ENCODE measurements around the gene LRRC8E.
A peak's percentile ranks its signal among the peaks of the same experiment; 100 is the strongest.

LRRC8E gene

DNA sequence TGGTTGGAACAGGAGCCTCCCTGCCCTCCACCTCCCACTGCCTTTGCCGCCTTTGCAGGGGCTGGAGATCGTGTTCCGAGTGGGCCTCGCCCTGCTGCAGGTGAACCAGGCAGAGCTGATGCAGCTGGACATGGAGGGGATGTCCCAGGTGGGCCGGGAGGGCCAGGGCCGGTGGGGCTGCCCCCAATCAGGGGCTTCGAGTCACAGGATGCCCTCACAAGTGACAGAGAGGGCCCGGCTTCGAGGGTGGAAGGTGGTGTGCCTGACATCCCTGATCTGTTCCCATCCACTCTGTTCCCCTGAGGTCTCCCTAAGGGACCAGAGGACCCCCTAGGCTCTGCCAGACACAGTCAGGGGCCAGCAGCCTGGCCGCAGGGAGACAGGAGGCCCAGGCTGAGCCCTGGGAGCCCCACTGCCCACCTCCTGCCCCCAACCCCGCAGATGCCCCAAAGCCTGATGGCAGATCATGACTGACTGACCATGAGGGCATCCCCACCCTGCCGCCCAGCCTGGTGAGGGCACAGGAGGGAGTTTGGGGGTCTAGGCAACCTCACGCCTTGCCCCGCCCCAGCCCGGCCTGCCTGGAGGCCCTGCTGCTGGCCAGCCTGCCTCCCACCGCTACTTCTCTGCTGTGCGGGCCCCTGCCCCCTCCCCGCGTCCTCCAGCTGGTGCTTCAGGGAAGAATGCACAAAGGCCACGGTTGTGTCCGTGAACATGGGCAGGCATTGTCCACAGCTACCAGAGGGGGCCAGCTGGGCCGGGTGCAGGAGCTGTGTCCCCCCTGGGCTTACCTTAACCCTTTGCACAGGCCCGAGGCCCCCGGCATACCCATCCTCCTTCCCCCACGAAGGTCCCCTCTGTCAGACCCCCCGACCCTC lies 36.4 kb upstream of the LRRC8E start:
- Histone ChIP-seq H4K20me1 (peaks cover 0 to 54% (median 5%) of the 10 kb centered on the region in 11 experiments; a peak in 8 of 22 replicates), H3K4me1 (peaks cover 0 to 28% (median 15%) of the 10 kb centered on the region in 10 experiments; a peak in 14 of 20 replicates), H3K36me3 (no peaks in the 10 kb centered on the region; a peak in 1 of 22 replicates), H3K4me2 (no peak overlapping the region), H3K4me3 (no peak overlapping the region), H3K9me3 (replicated peaks in 1 of 11) (no peaks in the 10 kb centered on the region), H3K27me3 (no peaks in the 10 kb centered on the region; a peak in 1 of 22 replicates), H3K9ac (no peak overlapping the region), H3K27ac (no peak overlapping the region)
- TF ChIP-seq Cebpa-rat (IDR thresholded peaks at IDR 0.05): no peak

DNA sequence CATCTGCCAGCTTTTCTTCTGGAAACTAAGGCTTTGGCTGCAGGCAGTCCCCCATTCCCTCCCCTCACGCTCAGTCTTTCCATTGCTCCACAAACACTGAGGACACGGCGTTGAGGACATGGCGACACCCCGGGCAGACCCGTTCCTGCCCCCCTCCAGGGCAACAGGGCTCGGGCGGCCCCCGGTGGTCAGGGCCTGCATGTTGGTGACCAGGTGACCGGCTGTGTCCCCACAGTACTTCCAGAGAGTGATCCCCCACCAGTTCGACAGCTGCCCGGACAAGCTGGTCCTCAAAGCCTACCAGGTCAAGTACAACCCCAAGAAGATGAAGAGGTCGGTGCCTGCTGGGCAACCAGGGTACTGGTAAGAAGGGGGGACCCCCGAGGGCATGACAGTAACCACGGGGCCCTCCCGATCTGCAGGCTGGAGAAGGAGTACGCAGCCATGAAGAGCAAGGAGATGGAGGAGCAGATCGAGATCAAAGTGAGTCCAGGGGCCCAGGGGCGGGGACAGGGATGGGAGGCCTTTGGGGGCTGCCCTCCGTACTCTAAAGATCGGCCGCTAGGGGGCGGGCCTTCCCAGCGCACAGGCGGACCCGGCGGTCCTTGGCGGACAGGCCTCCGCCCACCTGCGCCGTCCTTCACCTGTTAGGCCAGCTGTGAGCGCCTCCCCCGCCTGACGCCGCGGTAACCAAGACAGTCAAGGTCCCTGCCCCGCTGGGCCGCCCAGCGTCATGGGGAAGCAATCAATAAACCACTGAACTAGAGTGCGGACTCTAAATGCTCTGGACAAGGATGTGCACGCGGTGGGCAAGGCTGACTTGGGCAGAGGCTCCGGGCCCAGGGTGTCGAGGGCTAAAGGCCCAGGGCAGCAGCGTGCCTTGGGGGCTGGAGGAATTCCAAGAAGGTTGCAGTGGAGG lies 35.2 kb upstream of the LRRC8E start:
- H3K9me3 ChIP-seq (replicated peaks in 1 of 11): no peaks in the 10 kb centered on the region
- H4K20me1 ChIP-seq: peaks cover 0 to 56% (median 6%) of the 10 kb centered on the region in 11 experiments; a peak in 9 of 22 replicates
- no peak overlapping the region for H3K4me3 ChIP-seq
- peaks cover 4 to 36% (median 22%) of the 10 kb centered on the region in 10 experiments; a peak in 19 of 20 replicates for H3K4me1 ChIP-seq
- H3K9ac ChIP-seq: no peak overlapping the region
- peak overlapping the region in 7 of 11 experiments; percentile 6 to 54 (median 31); a peak in 7 of 22 replicates for H3K4me2 ChIP-seq
- TF ChIP-seq Cebpa-rat (IDR thresholded peaks at IDR 0.05): no peak
- H3K36me3 ChIP-seq: no peaks in the 10 kb centered on the region; a peak in 1 of 22 replicates
- peaks cover 0 to 10% (median 8%) of the 10 kb centered on the region in 11 experiments; a peak in 12 of 22 replicates for H3K27me3 ChIP-seq
- H3K27ac ChIP-seq: no peak overlapping the region

- Histone ChIP-seq H3K4me3 (no peak overlapping the region), H3K27me3 (peaks cover 0 to 16% (median 8%) of the 10 kb centered on the region in 11 experiments; a peak in 12 of 22 replicates), H3K9ac (no peak overlapping the region), H3K9me3 (replicated peaks in 1 of 11) (no peaks in the 10 kb centered on the region), H3K36me3 (no peaks in the 10 kb centered on the region; a peak in 1 of 22 replicates), H3K4me1 (peaks cover 10 to 38% (median 28%) of the 10 kb centered on the region in 10 experiments; a peak in 19 of 20 replicates), H4K20me1 (peaks cover 0 to 60% (median 6%) of the 10 kb centered on the region in 11 experiments; a peak in 9 of 22 replicates), H3K27ac (no peak overlapping the region), H3K4me2 (peak overlapping the region in 4 of 11 experiments; percentile 6 to 48 (median 26); a peak in 3 of 22 replicates)
- no peak for TF ChIP-seq Cebpa-rat (IDR thresholded peaks at IDR 0.05)
These were observed 34.6 kb upstream of the LRRC8E start for GRCh38 chr19:7853770-7854128.

GRCh38 chr19:7855426-7856108 lies 32.7 kb upstream of the LRRC8E start:
- no peak for TF ChIP-seq Cebpa-rat (IDR thresholded peaks at IDR 0.05)
- no peak overlapping the region for H3K9ac ChIP-seq
- H3K36me3 ChIP-seq: no peaks in the 10 kb centered on the region
- no peaks in the 10 kb centered on the region for H3K9me3 ChIP-seq (replicated peaks in 1 of 11)
- H3K27ac ChIP-seq: no peak overlapping the region
- no peak overlapping the region for H3K4me3 ChIP-seq
- H3K4me2 ChIP-seq: no peak overlapping the region
- peaks cover 0 to 19% (median 9%) of the 10 kb centered on the region in 11 experiments; a peak in 12 of 22 replicates for H3K27me3 ChIP-seq
- peaks cover 0 to 63% (median 5%) of the 10 kb centered on the region in 11 experiments; a peak in 9 of 22 replicates for H4K20me1 ChIP-seq
- H3K4me1 ChIP-seq: peaks cover 10 to 36% (median 25%) of the 10 kb centered on the region in 10 experiments; a peak in 19 of 20 replicates

- Histone ChIP-seq H3K4me2 (no peak overlapping the region; a peak in 1 of 22 replicates), H3K4me3 (no peak overlapping the region), H3K9me3 (replicated peaks in 1 of 11) (no peaks in the 10 kb centered on the region), H3K9ac (no peak overlapping the region), H3K27ac (no peak overlapping the region), H3K36me3 (no peaks in the 10 kb centered on the region), H4K20me1 (peaks cover 0 to 63% (median 7%) of the 10 kb centered on the region in 11 experiments; a peak in 9 of 22 replicates), H3K27me3 (peaks cover 3 to 24% (median 13%) of the 10 kb centered on the region in 11 experiments; a peak in 20 of 22 replicates), H3K4me1 (peaks cover 10 to 37% (median 28%) of the 10 kb centered on the region in 10 experiments; a peak in 19 of 20 replicates)
- no peak for TF ChIP-seq Cebpa-rat (IDR thresholded peaks at IDR 0.05)
These were observed 32.2 kb upstream of the LRRC8E start for GRCh38 chr19:7856109-7856591.

- TF ChIP-seq Cebpa-rat (IDR thresholded peaks at IDR 0.05): no peak
- Histone ChIP-seq H3K4me1 (peaks cover 19 to 45% (median 36%) of the 10 kb centered on the region in 10 experiments), H4K20me1 (peaks cover 0 to 64% (median 14%) of the 10 kb centered on the region in 11 experiments; a peak in 14 of 22 replicates), H3K27ac (no peak overlapping the region), H3K9ac (no peak overlapping the region), H3K4me2 (peak overlapping the region in 5 of 11 experiments; percentile 74 to 88 (median 83); a peak in 5 of 22 replicates), H3K9me3 (replicated peaks in 1 of 11) (no peaks in the 10 kb centered on the region), H3K27me3 (peaks cover 12 to 33% (median 22%) of the 10 kb centered on the region in 11 experiments), H3K36me3 (no peaks in the 10 kb centered on the region), H3K4me3 (no peak overlapping the region)
These were observed 31.3 kb upstream of the LRRC8E start for GRCh38 chr19:7856679-7857663.

DNA sequence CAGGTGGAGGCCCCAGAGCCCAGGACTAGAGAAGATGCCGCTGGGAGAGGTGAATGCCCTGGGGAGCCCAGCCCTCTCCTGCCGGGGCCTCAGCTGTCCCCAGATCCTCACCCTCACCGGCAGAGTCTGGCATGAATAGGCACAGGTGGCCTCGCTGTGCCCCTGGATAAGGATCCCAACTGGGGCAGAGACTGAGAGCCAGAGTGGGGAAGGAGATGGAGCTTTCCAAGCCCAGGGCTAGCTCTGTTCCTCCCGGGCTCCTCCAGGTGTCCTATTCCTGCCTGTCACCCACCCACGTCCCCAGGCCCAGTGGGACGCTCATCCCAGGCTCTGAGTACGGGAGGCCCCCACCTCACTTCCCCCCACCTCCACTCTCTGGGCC lies 30.6 kb upstream of the LRRC8E start:
- peaks cover 16 to 37% (median 26%) of the 10 kb centered on the region in 11 experiments for H3K27me3 ChIP-seq
- peak overlapping the region in 6 of 11 experiments; percentile 10 to 50 (median 24); a peak in 5 of 22 replicates for H3K9ac ChIP-seq
- no peak overlapping the region for H3K27ac ChIP-seq
- peaks cover 22 to 50% (median 40%) of the 10 kb centered on the region in 10 experiments for H3K4me1 ChIP-seq
- peak overlapping the region; percentile 64 to 88 (median 75) for H3K4me2 ChIP-seq
- peaks cover 0 to 61% (median 17%) of the 10 kb centered on the region in 11 experiments; a peak in 14 of 22 replicates for H4K20me1 ChIP-seq
- H3K9me3 ChIP-seq (replicated peaks in 1 of 11): no peaks in the 10 kb centered on the region
- no peaks in the 10 kb centered on the region for H3K36me3 ChIP-seq
- H3K4me3 ChIP-seq: 0 out of 20 replicates have a peak overlapping the region, but pooled peaks of 1 of the 10 experiments have one; percentile 2
- TF ChIP-seq Cebpa-rat (IDR thresholded peaks at IDR 0.05): no peak
